Measurements from ENCODE around the gene DNAAF8.
A peak's percentile ranks its signal among the peaks of the same experiment; 100 is the strongest.

The DNAAF8 gene

DNA sequence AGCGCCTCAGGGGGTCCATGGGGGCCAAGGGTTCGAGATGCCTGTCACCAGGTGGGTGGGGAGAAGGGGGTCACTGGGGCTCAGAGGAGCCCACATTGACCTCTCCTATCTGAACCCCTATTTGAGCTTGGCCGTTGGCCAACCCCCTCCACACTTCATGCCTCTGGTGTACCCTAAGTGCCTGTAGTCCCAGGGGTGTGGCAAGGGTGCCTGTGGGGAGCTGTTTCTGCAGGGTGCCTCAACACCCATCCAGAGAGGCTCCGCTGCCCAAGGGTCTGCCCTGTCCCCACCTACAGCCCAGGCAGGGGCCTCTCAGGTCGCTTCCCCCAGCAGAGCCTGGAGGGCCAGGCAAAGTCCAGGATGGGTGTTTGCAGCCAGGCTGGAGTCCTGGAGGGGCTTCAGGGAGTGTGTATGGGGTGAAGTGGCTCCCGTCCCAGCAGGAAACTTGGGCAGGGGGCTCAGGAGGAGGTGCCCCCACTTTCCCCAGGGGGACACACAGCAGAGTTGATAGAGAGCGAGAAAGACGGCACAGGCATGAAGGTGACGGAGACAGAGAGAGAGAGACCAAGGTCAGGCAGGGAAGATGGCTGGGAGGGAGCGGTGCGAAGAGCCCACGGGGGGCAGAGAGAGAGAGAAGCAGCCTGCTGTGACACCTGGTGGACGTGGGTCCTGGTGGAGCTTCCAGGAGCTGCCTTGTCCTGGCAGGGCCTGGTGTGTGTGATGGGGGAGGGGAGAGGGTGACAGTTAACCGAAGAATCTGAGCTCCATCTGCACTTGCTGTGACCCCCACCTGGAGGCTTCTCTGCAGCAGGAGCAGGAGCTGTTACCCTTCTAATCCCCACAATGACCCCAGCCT, 53.5 kb downstream of the DNAAF8 start, which contains the start of gene SEPTIN12:
TSS of gene SEPTIN12 (minus strand) at position 719 of the 856 bp plus-strand sequence. CDS start at position 19, 700 bp downstream.
- H3K9ac ChIP-seq (ENCODE audit: insufficient read length, low read depth), result peak within 1 kb of the TSS; percentile 34
- no peaks in the 10 kb centered on the region for H3K27me3 ChIP-seq (ENCODE audit: insufficient read depth, insufficient read length)
- no peak within 1 kb of the TSS for H3K4me3 ChIP-seq (ENCODE audit: insufficient read length, low read depth)
- TF ChIP-seq ZNF274 (IDR thresholded peaks at IDR 0.05; ENCODE audit: low read depth, low read length) (no peak), YY1 (IDR thresholded peaks at IDR 0.05; ENCODE audit: insufficient read depth, insufficient read length) (no peak), SUZ12 (IDR thresholded peaks at IDR 0.05; ENCODE audit: extremely low read depth, insufficient read depth, insufficient read length) (no peak)
- H3K4me1 ChIP-seq (ENCODE audit: insufficient read depth, insufficient read length), result peaks cover 23% of the 10 kb centered on the region
- no peaks in the 10 kb centered on the region for H3K36me3 ChIP-seq (ENCODE audit: insufficient read depth, insufficient read length, low read length)
- no peak for DNase-seq (ENCODE audit: low read depth, low spot score)
- no peaks in the 10 kb centered on the region for H3K9me3 ChIP-seq (ENCODE audit: insufficient read depth, low read length)

- TF ChIP-seq ZNF274 (IDR thresholded peaks at IDR 0.05; ENCODE audit: low read depth, low read length) (no peak), YY1 (IDR thresholded peaks at IDR 0.05; ENCODE audit: insufficient read depth, insufficient read length) (no peak), SUZ12 (IDR thresholded peaks at IDR 0.05; ENCODE audit: extremely low read depth, insufficient read depth, insufficient read length) (no peak)
- Histone ChIP-seq H3K4me3 (ENCODE audit: insufficient read length, low read depth) (no peak overlapping the region), H3K4me1 (ENCODE audit: insufficient read depth, insufficient read length) (peaks cover 23% of the 10 kb centered on the region), H3K36me3 (ENCODE audit: insufficient read depth, insufficient read length, low read length) (no peaks in the 10 kb centered on the region), H3K27me3 (ENCODE audit: insufficient read depth, insufficient read length) (no peaks in the 10 kb centered on the region), H3K9ac (ENCODE audit: insufficient read length, low read depth) (peak overlapping the region; percentile 34), H3K9me3 (ENCODE audit: insufficient read depth, low read length) (no peaks in the 10 kb centered on the region)
- no peak for DNase-seq (ENCODE audit: low read depth, low spot score)
Observed at GRCh38 chr16:4788489-4788889, 54.2 kb downstream of the DNAAF8 start.

- TF ChIP-seq YY1 (IDR thresholded peaks at IDR 0.05; ENCODE audit: insufficient read depth, insufficient read length) (no peak), SUZ12 (IDR thresholded peaks at IDR 0.05; ENCODE audit: extremely low read depth, insufficient read depth, insufficient read length) (no peak), ZNF274 (IDR thresholded peaks at IDR 0.05; ENCODE audit: low read depth, low read length) (no peak)
- Histone ChIP-seq H3K4me1 (ENCODE audit: insufficient read depth, insufficient read length) (peaks cover 21% of the 10 kb centered on the region), H3K36me3 (ENCODE audit: insufficient read depth, insufficient read length, low read length) (no peaks in the 10 kb centered on the region), H3K9ac (ENCODE audit: insufficient read length, low read depth) (no peak overlapping the region), H3K27me3 (ENCODE audit: insufficient read depth, insufficient read length) (no peaks in the 10 kb centered on the region), H3K9me3 (ENCODE audit: insufficient read depth, low read length) (no peaks in the 10 kb centered on the region), H3K4me3 (ENCODE audit: insufficient read length, low read depth) (no peak overlapping the region)
- DNase-seq (ENCODE audit: low read depth, low spot score), result no peak
Observed at GRCh38 chr16:4788910-4789309, 54.6 kb downstream of the DNAAF8 start.

GRCh38 chr16:4790261-4790660, 55.9 kb downstream of the DNAAF8 start:
- no peaks in the 10 kb centered on the region for H3K9me3 ChIP-seq (ENCODE audit: insufficient read depth, low read length)
- no peak for DNase-seq (ENCODE audit: low read depth, low spot score)

GRCh38 chr16:4790871-4791270, 56.5 kb downstream of the DNAAF8 start:
- no peak for TF ChIP-seq YY1 (IDR thresholded peaks at IDR 0.05; ENCODE audit: insufficient read depth, insufficient read length)
- TF ChIP-seq SUZ12 (IDR thresholded peaks at IDR 0.05; ENCODE audit: extremely low read depth, insufficient read depth, insufficient read length), result no peak
- no peak for TF ChIP-seq ZNF274 (IDR thresholded peaks at IDR 0.05; ENCODE audit: low read depth, low read length)
- no peak for DNase-seq (ENCODE audit: low read depth, low spot score)

More at GRCh38 chr16:4790261-4790660, 55.9 kb downstream of the DNAAF8 start:
- Histone ChIP-seq H3K9ac (ENCODE audit: insufficient read length, low read depth) (no peak overlapping the region), H3K4me1 (ENCODE audit: insufficient read depth, insufficient read length) (peaks cover 17% of the 10 kb centered on the region), H3K36me3 (ENCODE audit: insufficient read depth, insufficient read length, low read length) (no peaks in the 10 kb centered on the region), H3K4me3 (ENCODE audit: insufficient read length, low read depth) (no peak overlapping the region), H3K27me3 (ENCODE audit: insufficient read depth, insufficient read length) (no peaks in the 10 kb centered on the region)
- TF ChIP-seq ZNF274 (IDR thresholded peaks at IDR 0.05; ENCODE audit: low read depth, low read length) (no peak), SUZ12 (IDR thresholded peaks at IDR 0.05; ENCODE audit: extremely low read depth, insufficient read depth, insufficient read length) (no peak), YY1 (IDR thresholded peaks at IDR 0.05; ENCODE audit: insufficient read depth, insufficient read length) (no peak)

GRCh38 chr16:4792951-4793513, 58.7 kb downstream of the DNAAF8 start:
- Histone ChIP-seq H3K36me3 (ENCODE audit: insufficient read depth, insufficient read length, low read length) (peaks cover 21% of the 10 kb centered on the region), H3K9me3 (ENCODE audit: insufficient read depth, low read length) (no peaks in the 10 kb centered on the region), H3K9ac (ENCODE audit: insufficient read length, low read depth) (peak overlapping the region; percentile 0), H3K4me1 (ENCODE audit: insufficient read depth, insufficient read length) (peaks cover 12% of the 10 kb centered on the region), H3K27me3 (ENCODE audit: insufficient read depth, insufficient read length) (no peaks in the 10 kb centered on the region), H3K4me3 (ENCODE audit: insufficient read length, low read depth) (no peak overlapping the region)
- DNase-seq (ENCODE audit: low read depth, low spot score), result no peak
- TF ChIP-seq SUZ12 (IDR thresholded peaks at IDR 0.05; ENCODE audit: extremely low read depth, insufficient read depth, insufficient read length), result no peak
- TF ChIP-seq ZNF274 (IDR thresholded peaks at IDR 0.05; ENCODE audit: low read depth, low read length), result no peak
- no peak for TF ChIP-seq YY1 (IDR thresholded peaks at IDR 0.05; ENCODE audit: insufficient read depth, insufficient read length)

More at GRCh38 chr16:4790871-4791270, 56.5 kb downstream of the DNAAF8 start:
- no peak overlapping the region for H3K4me3 ChIP-seq (ENCODE audit: insufficient read length, low read depth)
- peaks cover 4% of the 10 kb centered on the region for H3K36me3 ChIP-seq (ENCODE audit: insufficient read depth, insufficient read length, low read length)
- H3K9ac ChIP-seq (ENCODE audit: insufficient read length, low read depth), result no peak overlapping the region
- H3K27me3 ChIP-seq (ENCODE audit: insufficient read depth, insufficient read length), result no peaks in the 10 kb centered on the region
- H3K4me1 ChIP-seq (ENCODE audit: insufficient read depth, insufficient read length), result peaks cover 17% of the 10 kb centered on the region
- no peaks in the 10 kb centered on the region for H3K9me3 ChIP-seq (ENCODE audit: insufficient read depth, low read length)
